Measurements from ENCODE around the gene SLC7A8.
"Not testable (repeated sequence)": the region's sequence is repeated elsewhere in the genome, so short reads cannot be mapped to it uniquely, and the experiment has no call there.

Gene SLC7A8

DNA sequence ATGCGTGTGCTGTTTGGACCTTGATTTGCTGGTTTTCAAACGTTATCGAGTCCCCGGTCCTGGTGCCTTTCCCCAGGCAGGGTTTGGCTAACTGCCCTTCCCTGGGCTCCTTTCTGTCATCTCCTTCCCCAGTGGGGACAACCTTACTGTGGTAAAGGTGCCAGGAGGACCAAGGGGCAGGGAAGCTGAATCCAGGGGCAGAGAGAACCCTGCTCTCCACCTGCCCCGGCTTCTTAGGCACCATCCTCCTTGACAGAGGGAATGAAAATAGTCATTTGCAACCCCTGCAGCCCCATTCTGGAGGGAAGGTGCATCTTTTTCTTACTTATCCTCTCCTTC is 69.4 kb downstream of the SLC7A8 start:
- no peak for DNase-seq (ENCODE audit: low read depth in 2 of 2)

DNA sequence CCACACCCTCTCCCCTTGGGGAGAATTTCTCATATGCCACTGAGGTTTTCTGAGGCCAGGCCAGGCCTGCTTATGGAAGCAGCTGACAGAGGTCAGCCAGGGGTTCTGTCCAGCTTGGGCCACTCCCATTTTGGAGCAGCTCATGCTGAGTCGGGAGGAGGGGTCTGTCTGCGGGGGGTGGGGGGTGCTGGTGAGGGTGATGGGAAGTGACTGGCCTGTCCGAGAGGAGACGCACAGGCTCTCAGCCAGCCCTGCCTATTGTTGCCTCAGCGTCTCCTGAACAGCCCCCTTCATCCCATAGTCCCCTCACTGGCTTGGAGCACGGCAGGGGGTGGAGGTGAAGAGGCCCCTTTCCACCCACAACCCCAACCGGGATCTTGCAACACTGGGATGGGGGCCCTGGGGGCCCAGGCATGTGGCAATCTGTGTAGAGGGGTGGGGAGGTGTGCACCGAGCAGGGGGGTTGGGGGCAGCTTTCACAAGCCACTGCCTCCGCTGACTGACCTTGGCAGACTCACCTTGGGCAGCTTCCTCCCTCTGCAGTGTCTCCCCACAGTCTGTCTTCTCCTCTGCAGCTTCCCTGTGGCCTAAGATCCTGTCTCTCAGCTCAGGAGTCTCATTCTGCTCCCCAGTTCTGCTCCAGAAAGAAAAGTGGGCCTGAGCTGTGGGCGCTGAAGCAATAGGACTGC is 69.9 kb downstream of the SLC7A8 start:
- DNase-seq (ENCODE audit: low read depth in 2 of 2) = no peak

- DNase-seq (ENCODE audit: low read depth in 2 of 2) = no peak
Measured at GRCh38 chr14:23112359-23113178, 70.9 kb downstream of the SLC7A8 start.

GRCh38 chr14:23110579-23111365 is 72.7 kb downstream of the SLC7A8 start:
- no peak for DNase-seq (ENCODE audit: low read depth in 2 of 2)

GRCh38 chr14:23109769-23110168 is 73.7 kb downstream of the SLC7A8 start:
- DNase-seq (ENCODE audit: low read depth in 2 of 2) = no peak

GRCh38 chr14:23108169-23108568 is 75.3 kb downstream of the SLC7A8 start:
- DNase-seq (ENCODE audit: low read depth in 2 of 2) = not testable (repeated sequence)

DNA sequence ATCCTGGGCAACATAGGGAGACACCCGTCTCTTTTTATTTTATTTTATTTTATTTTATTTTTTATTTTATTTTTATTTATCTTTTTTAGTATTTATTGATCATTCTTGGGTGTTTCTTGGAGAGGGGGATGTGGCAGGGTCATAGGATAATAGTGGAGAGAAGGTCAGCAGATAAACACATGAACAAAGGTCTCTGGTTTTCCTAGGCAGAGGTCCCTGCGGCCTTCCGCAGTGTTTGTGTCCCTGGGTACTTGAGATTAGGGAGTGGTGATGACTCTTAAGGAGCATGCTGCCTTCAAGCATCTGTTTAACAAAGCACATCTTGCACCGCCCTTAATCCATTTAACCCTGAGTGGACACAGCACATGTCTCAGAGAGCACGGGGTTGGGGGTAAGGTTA is 75.8 kb downstream of the SLC7A8 start:
- not testable (repeated sequence) for DNase-seq (ENCODE audit: low read depth in 2 of 2)

DNA sequence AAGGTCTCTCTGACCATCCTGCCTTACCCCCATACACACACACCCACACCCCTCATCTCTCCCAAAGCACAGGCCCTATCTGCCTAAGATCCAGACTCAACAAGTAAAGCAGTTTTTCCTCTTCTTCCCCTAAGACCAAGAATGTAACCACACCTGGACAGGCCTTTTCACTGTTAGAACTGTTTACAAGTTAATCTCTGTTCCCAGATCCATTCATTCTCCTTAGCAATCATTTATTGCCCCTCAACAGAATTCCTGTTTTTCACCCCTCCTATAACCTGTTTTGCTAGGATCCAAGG is 76.8 kb downstream of the SLC7A8 start:
- no peak for DNase-seq (ENCODE audit: low read depth in 2 of 2)

DNA sequence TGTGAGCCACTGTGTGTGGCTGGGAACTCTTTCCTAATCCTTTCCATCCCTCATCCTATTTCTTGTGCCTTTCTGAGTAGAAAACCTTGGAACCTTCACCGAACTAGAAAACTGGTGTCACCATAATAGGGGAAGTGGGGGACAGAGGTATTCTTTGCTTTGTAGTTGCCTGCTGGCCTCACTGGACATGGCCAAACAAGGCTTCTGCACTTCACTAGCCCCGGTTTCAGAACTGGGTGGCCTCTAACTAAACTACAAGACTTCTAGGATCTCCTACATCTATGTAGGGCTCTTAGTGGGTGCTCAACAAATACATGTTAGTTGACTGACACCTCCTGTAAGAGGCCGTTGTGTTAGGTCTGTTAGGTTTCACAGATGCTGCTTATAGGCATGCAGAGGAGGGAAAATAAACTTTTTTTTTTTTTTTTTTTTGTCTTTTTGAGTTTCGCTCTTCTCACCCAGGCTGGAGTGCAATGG is 78.1 kb downstream of the SLC7A8 start:
- DNase-seq (ENCODE audit: low read depth in 2 of 2) = no peak

- DNase-seq (ENCODE audit: low read depth in 2 of 2) = no peak
Measured at GRCh38 chr14:23104591-23105347, 78.7 kb downstream of the SLC7A8 start, which contains the start of gene CIROP. Gene CIROP (minus strand): TSS chr14:23104989. CDS start chr14:23104920, 69 bp downstream.

DNA sequence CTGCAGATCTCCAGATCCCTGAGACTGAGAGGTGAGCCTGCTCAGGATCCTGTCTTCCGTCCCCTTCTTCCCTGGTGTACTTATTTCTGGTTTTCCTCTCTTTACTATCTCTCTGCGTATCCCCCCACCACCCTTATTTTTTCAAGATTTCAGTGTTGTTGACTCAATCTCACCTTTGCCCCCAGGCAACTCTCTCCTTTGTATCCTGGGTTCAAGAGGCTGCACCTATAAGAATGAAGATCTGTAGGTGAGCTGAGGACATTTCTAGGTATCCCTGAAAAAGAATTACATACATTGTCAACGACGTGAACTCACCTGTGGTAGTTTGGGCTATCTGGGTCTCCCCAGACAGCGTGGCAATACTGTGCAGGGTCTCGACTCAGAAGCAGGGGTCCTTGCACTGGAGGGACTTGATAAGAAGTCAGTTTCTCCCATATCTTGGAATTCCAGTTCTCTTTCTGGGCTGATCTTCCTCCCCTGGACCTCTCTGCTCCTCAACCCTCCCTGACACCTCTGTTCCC is 79.3 kb downstream of the SLC7A8 start:
- no peak for DNase-seq (ENCODE audit: low read depth in 2 of 2)

- no peak for DNase-seq (ENCODE audit: low read depth in 2 of 2)
Measured at GRCh38 chr14:23103581-23103980, 79.9 kb downstream of the SLC7A8 start.

DNA sequence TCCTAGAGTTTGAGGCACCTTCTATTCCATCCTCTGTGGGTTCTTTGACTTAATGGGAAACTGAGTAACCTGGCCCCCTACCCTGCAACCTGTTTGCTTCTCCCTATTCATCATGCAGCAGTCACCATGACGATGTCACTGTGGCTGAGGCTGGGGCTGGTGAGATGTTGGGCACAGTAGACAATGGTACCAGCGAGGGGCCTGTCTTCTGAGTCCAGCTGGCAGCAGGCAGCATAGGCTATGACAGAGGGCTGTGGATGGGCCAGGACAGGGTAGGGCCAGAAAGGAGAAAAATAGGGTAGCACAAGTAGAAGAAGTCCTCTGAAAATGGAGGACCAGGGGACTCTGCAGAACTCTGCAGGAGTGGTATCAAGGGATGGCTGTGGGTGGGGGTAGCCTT is 80.7 kb downstream of the SLC7A8 start:
- DNase-seq (ENCODE audit: low read depth in 2 of 2) = no peak

GRCh38 chr14:23101986-23102625 is 81.4 kb downstream of the SLC7A8 start:
- DNase-seq (ENCODE audit: low read depth in 2 of 2) = no peak

DNA sequence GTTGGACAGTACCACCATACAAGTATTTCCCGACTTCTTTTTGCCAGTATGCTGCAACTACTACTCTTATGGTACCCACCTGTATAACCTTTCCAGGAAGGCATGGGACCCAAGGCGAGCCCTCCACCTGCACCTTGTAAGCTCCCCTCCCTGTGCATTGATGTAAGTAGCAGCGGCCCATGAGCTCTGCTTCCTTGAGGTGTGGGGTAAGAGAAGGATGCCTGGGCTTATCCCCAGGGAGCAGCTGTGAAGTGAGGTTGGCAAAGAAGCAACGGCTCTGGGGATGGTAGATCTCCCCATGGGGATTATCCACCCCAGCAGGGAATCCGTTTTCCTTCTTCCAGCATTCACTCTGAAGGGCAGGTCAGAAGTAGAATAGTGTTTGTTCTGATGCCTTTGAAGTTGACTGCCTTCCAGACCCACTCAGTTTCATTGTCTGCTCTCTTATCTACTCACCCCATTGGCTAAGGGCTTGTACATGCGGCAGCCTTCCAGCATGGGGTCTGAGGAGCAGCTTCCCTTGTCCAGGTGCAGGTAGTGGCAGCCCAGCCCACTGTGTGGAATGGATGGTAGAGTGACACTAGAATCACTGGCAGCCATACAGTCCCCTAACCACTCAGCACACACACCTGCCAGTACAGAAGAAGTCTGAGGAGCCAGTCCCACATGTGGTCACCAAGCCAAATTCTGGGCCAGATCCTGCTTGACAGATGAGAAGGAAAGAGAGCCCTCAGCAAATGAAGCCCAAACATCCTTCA is 82.1 kb downstream of the SLC7A8 start:
- DNase-seq (ENCODE audit: low read depth in 2 of 2) = no peak

DNA sequence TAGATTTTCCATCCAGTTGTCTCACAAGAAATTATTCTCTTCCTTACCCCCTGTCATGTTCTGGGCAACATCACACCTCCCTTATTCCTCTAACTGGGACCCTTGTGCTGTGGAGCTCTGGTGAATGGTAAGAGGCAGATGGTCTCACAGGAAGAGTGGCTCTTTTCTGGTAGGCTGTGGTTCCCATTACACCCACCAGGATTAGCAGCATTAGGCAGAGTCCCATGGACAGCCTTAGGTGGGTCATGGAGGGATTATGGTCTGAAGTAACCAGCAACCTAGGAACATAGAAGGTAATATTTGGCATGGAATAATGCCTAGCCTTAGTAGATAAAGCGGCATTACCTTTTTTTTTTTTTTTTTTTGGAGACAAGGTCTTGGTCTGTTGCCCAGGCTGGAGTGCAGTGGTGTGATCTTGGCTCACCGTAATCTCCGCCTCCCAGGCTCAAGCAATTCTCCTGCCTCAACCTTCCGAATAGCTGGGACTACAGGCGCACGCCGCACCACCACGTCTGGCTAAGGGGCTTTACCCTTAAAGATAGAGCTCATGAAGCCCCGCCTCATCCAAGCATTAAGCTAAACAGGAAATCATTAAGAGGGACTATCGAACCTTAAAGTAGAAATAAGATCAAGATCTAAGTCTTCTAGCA is 84.1 kb downstream of the SLC7A8 start:
- no peak for DNase-seq (ENCODE audit: low read depth in 2 of 2)

- DNase-seq (ENCODE audit: low read depth in 2 of 2) = no peak
Measured at GRCh38 chr14:23097786-23098185, 85.7 kb downstream of the SLC7A8 start.

GRCh38 chr14:23095196-23096108 is 88.0 kb downstream of the SLC7A8 start, which contains the start of gene C14orf119:
Gene C14orf119 (plus strand): TSS chr14:23095505. CDS start chr14:23097659, 2,154 bp downstream.
- peak; percentile 99 for DNase-seq (ENCODE audit: low read depth in 2 of 2)
